COR-L47 (cell line): ENCODE results near the gene EYA2.

Experiments
- DNase-seq: peaks from one replicate; lab custom pipeline; 2025; lab: John Stamatoyannopoulos, UW

The EYA2 gene

GRCh38 chr20:47227119-47227518, 332.5 kb downstream of the EYA2 start:
- no peak for DNase-seq

GRCh38 chr20:47227576-47227975, 332.9 kb downstream of the EYA2 start:
- no peak for DNase-seq

GRCh38 chr20:47228654-47229053, 334.0 kb downstream of the EYA2 start:
- no peak for DNase-seq

DNA sequence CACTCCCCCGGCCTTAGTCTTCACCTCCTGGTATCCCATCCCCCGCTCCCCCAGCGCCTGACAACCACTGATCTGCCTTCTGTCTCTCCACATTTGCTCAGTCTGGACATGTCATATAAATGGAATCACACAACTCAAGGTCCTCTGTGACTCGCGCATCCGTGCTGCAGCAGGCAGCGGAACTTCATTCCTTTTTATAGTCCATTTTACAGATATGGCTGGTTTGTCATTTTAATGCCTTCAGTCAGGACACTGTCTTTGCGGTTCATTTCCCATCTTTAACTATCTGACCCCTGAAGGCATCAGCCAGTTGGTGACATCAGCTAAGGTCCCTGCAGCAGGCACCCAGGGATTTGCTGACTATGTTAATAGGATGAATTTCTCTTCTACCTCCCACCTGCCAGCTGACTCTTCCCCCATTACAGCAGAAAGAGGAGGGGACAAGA, 336.2 kb downstream of the EYA2 start:
- no peak for DNase-seq

- no peak for DNase-seq
These were observed 336.9 kb downstream of the EYA2 start for GRCh38 chr20:47231382-47232039.

- no peak for DNase-seq
These were observed 337.9 kb downstream of the EYA2 start for GRCh38 chr20:47232518-47232917.

DNA sequence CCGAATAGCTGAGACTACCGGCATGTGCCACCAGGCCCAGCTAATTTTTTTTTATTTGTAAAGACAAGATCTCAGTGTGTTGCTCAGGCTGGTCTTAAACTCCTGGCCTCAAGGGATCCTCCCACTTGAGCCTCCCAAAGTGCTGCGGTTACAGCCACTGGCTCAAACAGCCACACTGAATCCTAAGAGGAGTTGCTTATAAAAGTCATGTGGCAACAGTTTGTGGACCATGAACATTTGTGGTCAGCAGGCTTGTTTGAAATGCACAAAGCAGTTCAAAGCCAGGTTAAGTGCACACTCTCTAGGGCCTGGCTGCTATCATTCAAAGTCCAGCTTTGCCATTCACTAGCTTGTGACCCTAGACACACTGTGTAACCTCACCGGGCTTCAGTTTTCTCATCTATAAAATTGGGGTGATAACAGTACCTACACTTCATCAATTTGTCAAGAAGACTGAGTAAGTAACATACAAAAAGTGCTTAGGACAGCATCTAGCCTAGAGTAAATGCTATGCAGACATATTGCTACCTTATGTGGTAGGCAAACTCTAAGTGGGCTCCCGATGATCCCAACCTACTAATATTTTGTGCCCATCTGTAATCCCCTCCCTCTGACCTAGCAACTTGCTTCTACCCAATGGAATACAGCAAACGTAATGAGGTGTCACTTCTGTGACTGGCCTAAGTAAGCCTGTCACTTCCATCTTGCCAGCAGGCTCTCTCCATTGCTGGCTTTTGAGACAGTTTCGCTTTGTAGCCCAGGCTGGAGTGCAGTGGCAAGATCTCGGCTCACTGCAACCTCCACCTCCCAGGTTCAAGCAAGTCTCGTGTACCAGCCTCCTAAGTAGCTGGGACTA, 338.9 kb downstream of the EYA2 start:
- DNase-seq = no peak

DNA sequence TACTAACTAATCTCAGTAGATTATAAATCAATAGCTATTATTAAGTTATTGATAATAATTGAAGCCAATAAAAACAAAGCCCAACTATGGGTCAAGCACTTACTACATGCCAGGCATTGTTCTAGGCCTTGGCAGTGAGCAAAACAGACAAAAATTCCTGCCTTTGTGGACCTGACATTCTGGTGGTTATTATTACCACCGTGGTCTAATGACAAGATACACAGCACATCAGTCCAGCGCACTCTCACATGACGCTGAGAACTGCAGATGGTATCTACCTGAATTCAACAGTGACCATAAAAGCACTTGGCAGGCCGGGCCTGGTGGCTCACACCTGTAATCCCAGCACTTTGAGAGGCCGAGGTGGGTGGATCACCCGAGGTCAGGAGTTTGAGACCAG, 340.5 kb downstream of the EYA2 start:
- DNase-seq = no peak

DNA sequence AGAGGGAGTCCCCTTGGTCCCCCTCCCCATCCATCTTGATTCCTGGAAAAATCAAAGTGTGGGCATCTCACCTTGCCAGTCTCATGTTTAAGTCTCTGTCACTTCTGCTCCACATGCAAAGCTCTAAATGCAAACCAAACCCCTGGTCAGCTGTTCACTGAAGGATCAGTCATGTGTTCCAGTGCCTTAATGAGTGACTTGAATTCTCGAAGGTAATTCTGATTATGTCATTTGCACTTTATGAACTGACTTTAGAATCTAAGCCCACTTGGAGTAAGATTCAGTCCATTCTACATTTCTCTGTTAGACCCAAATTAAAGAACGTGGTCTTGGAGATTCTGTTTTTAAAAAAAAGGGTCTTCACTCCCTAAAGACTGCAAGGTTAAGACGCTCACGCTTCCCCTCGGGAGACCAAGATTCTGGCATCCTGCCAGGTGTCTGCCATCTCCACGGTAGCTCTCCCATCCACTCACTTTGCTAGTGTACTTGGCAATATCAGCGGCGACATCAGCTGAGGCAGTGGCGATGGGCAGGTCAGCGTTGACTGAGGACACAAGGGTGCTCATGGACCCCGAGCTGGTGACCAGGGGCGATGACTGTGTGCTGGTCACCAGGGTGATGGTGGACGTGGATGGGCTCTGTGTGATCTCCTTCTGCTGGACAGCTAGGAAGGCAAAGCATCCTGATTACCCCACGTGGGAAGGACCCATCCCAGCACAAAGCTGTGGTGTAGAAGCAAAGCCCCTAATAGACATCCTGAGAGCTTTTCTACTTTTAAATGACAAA, 341.4 kb downstream of the EYA2 start:
- no peak for DNase-seq

DNA sequence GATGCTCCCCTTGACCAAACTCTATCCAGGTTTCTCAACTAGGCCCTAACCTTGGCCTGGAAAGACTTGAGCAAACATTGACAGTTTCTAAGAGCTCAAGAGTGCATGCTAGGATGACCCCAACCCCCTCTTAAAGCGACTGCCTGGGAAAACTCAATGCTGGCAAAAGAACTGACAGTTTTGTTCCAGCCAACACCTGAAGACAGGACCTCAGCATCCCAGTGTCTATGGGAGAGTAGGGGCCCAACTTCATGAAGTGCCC, 341.9 kb downstream of the EYA2 start:
- DNase-seq = no peak

GRCh38 chr20:47237715-47238114, 343.1 kb downstream of the EYA2 start:
- no peak for DNase-seq
